NCI-H446 treated with DMSO at 0.1 percent for 48 hours (cell line): Measurements from ENCODE around the gene ROPN1B.
"Not testable (repeated sequence)": the region's sequence is repeated elsewhere in the genome, so short reads cannot be mapped to it uniquely, and the experiment has no call there.

Experiments
- DNase-seq: peaks from one replicate; lab custom pipeline; 2025; lab: John Stamatoyannopoulos, UW

ROPN1B gene

DNA sequence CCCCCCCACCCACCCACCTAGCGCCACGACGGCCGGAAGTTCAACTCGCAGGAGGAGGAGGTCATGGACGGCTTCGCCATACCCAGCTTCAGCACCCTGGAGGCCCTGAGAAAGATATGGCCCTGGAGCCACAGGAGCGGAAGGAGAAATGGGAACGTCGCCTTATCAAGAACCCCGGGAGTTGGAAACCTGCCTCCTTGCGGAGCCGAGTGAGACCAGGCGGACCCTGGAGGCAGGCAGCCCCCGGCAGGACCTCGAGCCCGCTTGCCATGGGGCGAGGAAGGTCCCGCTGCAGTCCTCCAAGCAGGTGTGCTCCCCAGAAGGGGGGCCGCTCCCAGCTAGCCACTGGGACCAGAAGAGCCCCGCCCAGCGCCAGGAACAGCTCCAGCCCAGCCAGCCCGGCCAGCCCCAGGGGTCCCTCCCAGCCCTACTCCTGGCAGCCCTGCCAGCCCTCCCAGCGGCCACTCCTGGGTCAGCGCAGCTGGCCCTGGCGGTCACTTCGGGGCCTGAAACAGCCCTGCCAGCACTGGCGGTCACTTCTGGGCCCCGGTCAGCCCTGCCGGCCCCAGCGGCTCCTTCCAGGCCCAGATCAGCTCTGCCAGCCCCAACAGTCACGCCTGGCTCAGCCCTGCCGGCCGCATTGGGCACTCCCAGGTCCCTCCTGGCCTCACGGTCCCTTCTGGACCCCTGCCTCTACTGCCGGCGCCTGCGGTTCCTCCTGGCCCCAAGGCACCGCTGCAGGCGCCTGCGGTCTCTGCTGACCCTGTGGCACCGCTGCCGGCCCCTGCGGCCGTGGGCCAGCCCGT is 10.3 kb upstream of the ROPN1B start:
- no peak for DNase-seq

DNA sequence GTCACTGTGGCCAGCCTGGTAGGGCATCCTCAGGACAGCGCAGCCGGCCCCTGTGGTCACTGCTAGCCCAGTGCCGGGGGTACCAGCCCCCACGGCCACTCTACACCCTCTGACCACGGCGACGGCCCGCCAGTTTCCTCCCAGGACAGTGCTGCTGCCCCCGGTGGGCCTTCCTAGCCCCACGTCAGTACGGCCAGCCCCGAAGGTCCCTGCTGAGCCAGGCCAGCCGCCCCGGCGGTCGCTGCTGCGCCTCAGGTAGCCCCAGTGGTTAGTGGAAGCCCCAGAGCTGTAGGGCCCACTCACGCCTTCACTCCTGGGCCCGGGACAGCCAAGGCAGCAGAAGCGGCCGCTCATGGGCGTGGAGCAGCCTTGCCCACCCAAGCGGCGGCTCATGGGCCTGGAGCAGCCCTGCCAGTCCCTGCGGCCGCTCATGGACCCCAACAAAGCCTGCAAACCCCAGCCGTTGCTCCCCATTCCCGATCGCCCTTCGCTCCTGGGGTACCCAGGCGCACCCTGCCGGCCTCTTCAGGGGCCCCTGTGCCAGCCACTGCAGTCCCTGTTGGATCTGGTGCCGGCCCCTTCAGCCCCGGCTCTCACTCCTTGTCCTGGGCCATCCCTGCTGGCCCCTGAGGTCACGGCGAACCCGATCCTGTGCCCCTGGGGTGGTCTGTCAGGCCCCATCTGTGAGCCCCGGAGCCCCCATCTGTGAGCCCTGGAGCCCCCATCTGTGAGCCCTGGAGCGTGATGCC is 9.5 kb upstream of the ROPN1B start:
- no peak for DNase-seq

DNA sequence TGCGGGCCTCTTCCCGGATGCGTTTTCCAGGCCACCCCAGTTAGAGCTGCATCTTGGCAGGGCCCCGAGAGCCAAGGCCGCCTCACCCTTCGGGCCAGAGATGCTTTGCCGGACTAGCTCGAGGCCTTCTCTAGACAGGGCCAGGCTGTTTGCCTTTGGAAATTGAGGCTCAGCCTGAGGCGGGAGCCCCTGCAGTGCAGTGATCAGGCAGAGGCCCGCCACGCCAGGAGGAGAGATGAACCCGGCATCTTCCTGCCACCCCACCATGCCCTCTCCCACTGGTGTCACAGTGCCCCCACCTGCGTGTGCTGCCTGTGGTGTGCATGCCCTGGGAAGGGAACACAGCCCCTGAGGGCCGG is 8.9 kb upstream of the ROPN1B start:
- no peak for DNase-seq

DNA sequence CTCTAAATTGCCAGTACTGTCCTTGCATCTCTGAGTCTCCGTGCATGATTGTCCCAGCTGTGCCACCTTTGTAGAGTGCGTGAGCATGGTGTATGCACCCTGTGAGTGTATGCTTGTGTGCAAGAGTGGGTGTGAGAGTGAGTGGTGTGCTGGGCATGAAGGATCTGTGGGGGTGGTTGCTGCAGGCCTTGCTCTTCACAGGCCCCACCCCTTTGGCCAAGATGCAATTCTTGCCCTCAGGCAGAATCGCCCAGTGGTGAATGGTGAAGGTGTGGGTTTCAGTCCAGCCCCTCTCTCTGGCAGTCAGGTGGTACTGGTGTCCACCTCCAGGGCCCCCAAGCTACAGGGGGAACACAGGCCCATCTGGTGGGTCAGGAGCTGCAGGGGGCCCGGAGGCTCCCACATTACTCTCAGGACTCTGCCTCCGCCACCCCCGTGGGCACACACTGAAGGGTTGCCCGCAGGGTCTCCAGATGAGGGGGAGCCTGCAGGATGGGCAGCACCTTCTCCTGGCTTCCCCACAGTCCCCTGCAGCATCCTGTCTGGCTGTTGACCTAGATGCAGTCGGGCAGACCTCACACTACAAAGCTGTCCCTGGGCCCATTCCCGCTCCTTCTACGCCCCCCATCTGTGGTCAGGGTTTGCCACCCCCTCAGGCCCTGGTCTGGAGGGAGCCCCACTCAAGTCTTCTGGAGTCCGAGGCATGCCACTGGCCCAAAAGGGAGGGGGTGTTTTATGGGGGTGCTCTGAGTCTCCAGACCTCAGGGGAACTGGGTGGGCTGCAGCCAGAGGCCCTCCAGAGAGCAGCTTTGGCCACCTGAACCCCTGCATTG is 8.3 kb upstream of the ROPN1B start:
- DNase-seq: no peak

DNA sequence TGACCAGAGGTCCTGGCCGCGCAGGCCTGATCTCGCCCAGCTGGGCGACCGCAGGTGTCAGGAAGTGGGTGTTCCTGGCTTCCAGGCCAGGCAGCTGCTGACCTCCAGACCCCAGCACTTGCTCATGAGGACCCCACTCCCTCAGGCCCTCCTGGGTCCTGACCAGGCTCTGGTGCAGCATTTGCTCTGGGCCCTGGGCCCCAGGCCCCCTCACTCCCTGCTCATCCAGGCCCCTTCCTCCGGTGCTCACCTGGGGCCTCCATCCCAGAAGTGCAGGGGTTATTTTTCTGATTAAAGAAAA is 7.7 kb upstream of the ROPN1B start:
- DNase-seq: no peak

DNA sequence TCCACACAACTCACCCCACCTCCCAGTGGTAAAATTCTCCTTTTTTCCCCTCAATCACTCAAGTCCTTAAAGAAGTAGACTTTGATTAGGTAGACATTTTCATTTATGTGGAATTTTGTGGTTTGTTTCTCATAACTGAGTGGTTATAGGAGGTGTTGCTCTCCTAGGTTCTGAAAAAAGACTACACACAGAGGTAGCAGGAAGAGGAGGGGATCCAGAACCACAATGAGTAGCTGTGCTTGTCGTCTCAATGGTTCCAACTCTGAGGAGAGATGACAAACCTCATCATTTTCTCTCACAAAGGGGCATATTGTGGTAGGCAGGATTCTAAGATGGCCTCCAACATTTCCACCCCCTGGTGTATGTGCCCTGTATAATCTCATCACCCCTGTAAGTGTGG is 5.1 kb upstream of the ROPN1B start:
- not testable (repeated sequence) for DNase-seq

DNA sequence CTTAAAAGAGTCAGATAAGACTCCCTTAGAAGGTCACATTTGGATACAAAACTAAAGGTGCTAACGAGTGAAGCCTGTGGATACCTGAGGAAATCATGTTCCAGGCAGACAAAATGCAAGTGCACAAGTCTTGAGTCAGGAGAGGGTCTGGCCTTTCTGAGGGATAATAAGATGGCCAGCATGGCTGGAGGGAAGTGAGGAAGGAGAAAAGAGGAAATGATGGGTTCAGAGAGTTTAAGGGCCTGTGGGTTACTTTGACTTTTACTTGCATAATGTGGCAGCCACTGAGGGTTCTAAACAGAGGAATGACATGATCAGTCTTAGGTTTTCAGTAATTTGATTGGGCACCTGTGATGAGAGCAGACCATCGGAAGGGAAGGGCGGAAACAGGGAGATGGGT is 3.5 kb upstream of the ROPN1B start:
- DNase-seq: no peak

DNA sequence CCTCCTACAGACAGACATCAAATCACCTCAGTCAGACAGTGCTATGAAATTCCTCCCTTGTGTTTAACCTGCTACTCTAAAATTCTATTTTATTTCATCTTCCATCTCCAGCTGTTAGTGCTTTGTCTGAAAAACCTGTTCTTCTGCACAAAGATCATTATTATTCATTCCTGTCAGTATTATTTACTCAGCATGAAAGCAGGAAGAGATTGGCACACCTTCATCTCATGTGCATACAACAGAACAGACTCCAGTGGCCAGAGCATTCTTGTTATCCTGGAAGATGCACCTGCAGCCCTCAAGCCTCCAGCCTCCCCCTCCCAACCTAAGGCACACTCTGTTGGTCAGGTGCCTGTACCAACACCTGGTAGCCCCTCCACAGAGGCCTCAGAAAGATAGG is 1.8 kb upstream of the ROPN1B start:
- no peak for DNase-seq

DNA sequence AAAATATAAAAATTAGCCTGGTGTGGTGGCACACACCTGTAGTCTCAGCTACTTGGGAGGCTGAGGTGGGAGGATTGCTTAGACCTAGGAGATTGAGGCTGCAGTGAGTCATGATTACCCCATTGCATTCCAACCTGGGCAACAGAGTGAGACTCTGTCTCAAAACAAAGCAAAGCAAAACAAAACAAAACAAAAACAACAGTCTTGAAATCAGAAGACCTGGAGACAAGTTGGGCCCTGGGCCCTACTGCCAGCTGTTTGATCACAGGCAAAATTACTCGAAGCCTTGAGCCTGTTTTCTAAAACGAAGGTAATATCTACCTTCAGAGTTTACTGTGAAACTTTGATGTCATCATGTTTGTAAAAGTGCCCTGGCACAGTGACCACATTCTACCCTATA is 857 bp upstream of the ROPN1B start:
- DNase-seq: not testable (repeated sequence)

DNA sequence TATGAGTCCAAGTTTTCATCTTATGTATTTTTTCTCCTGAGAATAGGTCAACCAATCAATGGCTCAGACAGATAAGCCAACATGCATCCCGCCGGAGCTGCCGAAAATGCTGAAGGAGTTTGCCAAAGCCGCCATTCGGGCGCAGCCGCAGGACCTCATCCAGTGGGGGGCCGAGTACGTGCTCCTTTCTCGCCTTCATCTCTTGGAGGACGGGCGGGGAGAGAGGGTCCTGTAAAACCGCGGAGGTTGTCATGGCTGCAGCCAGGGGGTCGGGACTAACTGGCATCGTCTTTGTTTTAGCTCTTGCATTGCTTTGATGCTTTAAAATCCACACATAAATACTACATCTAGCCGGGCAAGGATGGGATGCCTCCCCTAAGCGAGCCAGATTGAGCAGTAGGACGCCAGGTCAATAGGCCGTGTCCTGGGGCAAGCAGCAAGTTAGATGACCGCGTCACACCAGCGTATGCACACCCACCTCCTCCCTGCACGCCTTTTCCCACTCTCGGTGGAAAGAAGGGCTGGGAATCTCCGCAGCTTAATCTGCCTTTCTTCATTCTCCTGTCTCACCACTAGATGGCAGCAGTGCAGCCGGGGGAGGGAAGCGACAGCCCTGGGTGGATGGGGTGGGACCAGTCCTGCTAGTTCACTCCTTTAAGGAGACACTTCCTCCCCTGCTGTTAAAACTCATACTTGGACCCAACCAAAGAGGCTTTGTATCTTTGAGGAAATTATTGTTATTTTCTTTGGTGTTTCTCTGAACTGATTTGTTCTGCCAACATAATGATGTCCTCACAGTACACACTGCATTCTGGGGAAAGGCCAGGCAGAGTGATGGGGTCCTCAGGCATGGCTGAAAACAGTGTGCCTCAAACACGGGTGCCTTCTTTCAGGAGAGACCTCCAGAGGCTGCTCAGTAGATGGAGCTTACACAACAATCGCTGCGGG is 3.3 kb downstream of the ROPN1B start:
- DNase-seq: peak; percentile 4

DNA sequence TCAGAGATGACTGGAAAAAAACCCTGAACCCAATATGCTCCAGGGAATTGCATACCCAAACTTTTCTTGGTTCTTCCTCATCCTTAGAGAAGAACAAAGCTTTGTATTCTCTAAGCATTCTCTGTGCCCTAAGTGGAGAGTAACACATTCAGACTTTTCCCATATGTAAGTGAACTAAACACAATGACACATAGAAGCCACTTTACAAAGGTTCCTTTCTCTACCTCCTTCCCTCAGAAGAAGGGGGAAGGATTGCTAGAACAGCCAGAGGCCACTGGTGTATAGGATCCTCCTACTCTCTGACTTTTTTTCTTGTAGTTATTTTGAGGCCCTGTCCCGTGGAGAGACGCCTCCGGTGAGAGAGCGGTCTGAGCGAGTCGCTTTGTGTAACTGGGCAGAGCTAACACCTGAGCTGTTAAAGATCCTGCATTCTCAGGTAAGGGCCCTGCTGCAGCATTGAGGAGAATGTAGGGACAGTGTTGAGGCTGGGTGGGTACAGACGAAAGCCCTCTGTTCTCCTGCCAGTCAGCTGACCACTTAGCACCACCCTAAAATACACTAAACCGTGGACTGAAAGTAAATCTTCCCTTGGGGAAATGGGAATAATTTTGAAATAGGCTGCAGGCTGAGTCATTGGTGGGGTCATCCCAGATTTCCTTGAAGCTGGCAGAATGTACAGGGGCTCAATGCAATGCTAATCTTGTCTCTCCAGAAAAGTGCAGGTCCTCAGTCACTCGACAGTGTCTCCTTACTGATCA is 6.4 kb downstream of the ROPN1B start:
- DNase-seq: not testable (repeated sequence)

DNA sequence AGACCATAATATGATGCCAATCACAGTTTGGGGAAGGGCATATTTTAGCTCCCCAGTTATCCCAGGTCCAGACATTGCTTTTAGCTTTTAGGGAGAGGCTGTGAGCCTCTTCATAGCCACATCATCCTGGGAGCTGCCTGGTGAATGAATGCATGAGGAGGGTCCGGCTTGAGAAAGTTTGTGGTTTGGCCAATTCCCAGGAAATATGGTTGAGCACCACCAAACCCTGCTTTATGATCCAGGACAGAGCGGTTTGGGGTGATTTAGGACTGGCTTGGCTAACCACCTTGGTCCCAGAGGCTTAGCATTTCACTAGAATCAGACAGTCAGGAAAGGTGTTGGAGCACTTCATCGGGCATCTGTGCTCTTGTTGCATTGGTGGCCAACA is 7.0 kb downstream of the ROPN1B start:
- not testable (repeated sequence) for DNase-seq

DNA sequence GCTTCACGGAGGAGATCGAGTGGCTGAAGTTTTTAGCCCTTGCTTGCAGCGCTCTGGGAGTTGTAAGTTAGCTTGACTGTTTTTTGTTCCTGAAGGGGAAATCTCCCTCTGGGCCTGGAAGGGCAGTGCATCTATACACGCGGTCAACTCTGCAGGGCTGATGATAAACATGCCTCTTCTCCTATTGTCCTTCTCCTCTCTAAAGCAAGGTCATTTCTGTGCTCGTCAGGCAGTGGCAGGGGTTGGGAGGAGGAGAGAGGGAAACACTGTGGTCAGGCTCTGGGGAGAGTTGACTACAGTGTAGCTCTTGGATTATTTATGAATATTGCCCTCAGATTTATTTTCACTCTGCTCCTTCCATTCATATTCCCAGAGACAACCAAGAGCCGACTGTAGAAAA is 8.1 kb downstream of the ROPN1B start:
- DNase-seq: not testable (repeated sequence)

DNA sequence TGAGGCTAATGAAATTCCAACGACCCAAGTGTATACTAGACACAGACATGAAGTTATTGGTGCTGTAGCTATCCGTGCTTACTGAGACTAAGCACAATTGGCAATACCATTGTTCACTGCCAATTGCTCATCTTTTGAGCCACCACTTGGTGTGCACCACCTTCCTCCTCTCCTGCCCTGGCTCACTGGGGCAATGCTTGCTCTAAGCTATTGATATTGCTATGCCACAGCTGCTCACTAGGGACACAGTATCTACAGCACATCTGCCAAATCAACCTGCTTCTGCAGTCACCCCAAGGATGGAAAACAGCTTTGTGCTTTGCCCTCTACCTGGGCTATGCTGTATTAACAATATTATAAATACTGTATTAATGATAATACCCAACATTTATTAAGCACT is 16.0 kb downstream of the ROPN1B start:
- not testable (repeated sequence) for DNase-seq

DNA sequence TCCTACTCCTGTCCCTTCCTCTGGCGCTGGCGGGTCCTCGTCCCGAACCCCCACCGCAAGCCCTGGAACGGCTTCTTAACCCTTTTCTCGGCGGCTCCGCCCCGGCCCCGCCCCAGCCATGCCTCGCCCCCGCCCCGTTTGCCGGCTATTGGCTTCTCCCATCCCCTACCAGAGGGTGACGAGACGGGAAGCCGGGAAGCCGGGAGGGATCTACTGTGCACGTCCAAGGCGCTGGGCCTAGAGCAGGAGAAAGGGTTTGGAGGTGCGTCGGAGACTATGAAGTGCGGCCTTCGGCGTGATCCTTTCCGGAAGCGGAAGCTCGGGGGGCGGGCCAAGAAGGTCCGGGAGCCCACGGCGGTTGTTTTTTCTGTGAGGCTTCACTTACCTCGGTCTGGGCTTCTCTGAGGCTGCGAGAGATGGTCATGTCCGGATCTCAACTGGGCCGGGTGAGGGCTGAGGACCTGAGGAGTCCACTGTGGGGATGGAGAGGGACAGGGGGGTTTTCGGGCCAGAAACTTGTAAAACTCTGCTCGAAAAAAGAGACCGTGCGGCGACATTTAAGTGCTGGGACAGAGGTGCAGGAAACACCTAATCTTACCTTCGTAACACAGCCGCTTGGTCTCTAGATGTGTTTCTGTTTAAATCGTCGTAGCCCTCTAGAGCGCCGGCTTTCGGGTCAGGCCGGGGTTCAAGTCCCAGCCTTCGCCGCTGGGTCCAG is 21.4 kb downstream of the ROPN1B start:
- DNase-seq: peak; percentile 66

DNA sequence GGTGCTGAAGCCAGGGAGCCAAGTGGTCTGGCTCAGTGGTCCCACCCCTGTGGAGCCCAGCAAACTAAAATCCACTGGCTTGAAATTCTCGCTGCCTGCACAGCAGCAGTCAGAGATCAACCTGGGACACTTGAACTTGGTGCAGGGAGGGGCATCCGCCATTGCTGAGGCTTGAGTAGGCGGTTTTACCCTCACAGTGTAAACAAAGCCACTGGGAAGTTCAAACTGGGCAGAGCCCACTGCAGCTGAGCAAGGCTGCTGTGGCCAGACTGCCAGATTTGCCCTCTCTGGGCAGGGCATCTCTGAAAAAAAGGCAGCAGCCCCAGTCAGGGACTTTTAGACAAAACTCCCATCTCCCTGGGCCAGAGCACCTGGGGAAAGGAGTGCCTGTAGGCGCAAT is 27.8 kb downstream of the ROPN1B start:
- not testable (repeated sequence) for DNase-seq

DNA sequence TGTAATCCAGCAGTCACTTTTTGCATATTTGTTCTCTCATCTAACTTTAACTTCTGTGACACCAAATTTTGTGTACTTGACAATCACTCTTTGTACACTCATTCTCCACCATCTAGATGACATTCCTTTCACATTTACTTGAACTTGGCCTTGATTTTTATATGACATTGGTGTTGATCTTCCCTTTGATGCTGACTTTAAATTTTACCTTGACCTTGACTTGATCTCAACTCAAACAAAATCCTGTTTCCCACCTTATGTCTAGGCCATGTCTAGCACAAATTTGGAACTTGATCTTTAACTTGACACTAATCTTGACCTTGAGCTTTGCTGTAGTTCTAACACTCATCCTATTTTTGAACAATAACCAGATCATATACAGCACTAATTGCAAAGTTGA is 33.2 kb downstream of the ROPN1B start:
- no peak for DNase-seq

DNA sequence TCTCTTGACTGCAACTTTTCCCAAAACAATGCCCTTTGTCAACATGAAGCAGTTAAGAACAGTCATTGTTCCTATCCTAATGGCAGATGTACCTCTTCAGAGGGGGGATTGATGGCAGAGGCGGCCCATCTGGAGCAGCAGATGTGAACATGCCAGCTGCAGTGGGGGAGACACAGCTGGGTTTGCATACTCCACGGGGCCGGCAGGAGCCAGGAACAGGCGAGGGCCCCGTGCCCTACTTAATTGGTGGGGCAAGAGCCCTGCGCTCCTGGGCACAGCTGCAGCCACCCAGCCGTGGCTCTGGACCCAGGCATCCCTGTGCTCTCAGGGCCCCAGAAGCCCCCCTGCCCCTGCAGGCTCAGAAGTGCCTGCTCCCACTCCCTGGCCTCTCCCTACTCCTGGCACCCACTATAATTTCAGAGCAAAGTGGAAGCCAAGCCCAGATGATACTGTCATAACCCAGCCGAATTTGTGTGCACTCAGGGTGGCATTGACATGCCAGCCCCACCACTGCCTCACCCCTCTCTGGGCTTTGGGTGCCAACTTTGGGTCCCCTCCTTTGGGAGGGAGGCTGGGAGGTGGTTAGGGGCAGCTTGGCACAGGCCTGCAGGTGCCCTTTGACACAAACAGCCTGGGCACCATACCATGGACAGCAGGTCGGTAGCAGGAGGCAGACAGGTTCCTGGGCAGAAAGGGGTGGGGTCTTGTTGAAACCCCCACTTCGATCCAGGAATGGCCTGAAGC is 34.6 kb downstream of the ROPN1B start:
- DNase-seq: no peak

DNA sequence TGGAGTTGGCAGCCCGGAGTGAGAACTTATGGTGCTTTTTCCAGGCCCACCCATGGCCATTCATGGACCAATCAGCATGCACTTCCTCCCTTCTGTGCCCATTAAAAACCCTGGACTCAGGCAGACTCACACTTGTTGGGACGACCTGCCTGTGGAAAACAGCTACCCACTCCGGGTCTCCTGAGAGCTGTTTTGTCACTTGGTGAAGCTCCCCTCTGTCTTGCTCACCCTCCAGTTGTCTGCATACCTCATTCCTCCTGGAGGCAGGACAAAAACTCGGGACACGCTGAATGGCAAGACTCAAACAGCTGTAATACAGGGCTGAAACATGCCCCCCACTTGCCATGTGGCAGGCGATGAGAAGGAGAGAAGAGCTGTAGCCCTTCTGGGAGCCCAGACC is 35.2 kb downstream of the ROPN1B start:
- no peak for DNase-seq

DNA sequence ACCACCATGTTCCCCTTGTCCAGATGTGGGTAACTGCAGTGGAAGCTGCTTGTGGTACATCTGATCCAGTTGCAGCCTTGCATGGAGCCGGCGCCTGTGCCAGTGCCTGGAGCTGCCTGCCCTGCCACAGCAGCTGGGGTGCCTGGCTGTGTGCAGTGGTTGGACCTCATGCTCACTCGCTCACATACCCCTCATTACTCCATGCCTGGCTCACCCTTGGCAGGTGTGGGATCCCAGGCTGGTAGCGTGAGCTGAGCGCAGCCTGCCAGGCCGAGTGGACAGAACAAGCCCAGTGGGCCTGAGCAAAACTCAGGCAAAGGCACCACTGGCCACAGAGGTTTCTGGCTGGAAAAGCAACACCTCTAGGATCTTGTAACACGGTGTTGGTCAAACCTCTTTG is 35.7 kb downstream of the ROPN1B start:
- no peak for DNase-seq
